Trophoblast cell (in vitro differentiated cells and primary cell): ENCODE measurements around the gene DTNB.
A peak's percentile ranks its signal among the peaks of the same experiment; 100 is the strongest.

ENCODE experiments used
- DNase-seq, 2 donors: peaks; one replicate each; pipeline ENCODE4 v3.0.0-alpha.2; 2016
- H2AFZ ChIP-seq: 2 replicates; pipeline ENCODE4 v1.6.1; 2013; ENCODE audit warnings: low read length, moderate library complexity, mild to moderate bottlenecking; ENCODE audit not compliant: insufficient read depth, poor library complexity
- H2AK5ac ChIP-seq: 2 replicates; pipeline ENCODE4 v1.6.1; 2013; ENCODE audit warnings: mild to moderate bottlenecking, low read length
- H2BK120ac ChIP-seq: 2 replicates; pipeline ENCODE4 v1.6.1; 2013; ENCODE audit warnings: low read length, mild to moderate bottlenecking, moderate library complexity; ENCODE audit not compliant: insufficient read depth, poor library complexity
- H2BK12ac ChIP-seq: 2 replicates; pipeline ENCODE4 v1.6.1; 2013; ENCODE audit warnings: mild to moderate bottlenecking, low read length, moderate library complexity
- H2BK5ac ChIP-seq: 2 replicates; pipeline ENCODE4 v1.6.1; 2013; ENCODE audit warnings: low read length, low read depth, moderate library complexity, mild to moderate bottlenecking; ENCODE audit not compliant: poor library complexity
- H3K14ac ChIP-seq: 2 replicates; pipeline ENCODE4 v1.6.1; 2013; ENCODE audit warnings: mild to moderate bottlenecking, low read length
- H3K18ac ChIP-seq: 2 replicates; pipeline ENCODE4 v1.6.1; 2013; ENCODE audit warnings: mild to moderate bottlenecking, low read length
- H3K23ac ChIP-seq: 2 replicates; pipeline ENCODE4 v1.6.1; 2013; ENCODE audit warnings: low read length
- H3K27ac ChIP-seq: 2 replicates; pipeline ENCODE4 v1.5.1; 2013; ENCODE audit warnings: low read depth, mild to moderate bottlenecking, inconsistent platforms, low read length, moderate library complexity
- H3K27me3 ChIP-seq: 2 replicates; pipeline ENCODE4 v1.6.1; 2013; ENCODE audit warnings: inconsistent platforms, mild to moderate bottlenecking, low read length, moderate library complexity; ENCODE audit not compliant: insufficient read depth
- H3K36me3 ChIP-seq, 2 experiments: 1 replicate in 1 of 2; 2 replicates in 1 of 2; pipeline ENCODE4 v1.6.1; 2013; ENCODE audit warnings: low read length in 2 of 2, mild to moderate bottlenecking in 2 of 2, moderate library complexity in 1 of 2; ENCODE audit not compliant: insufficient read depth in 2 of 2, control insufficient read depth in 1 of 2
- H3K4ac ChIP-seq: 2 replicates; pipeline ENCODE4 v1.6.1; 2013; ENCODE audit warnings: low read depth, mild to moderate bottlenecking, low read length, moderate library complexity
- H3K4me1 ChIP-seq, 2 experiments: 1 replicate in 1 of 2; 2 replicates in 1 of 2; pipeline ENCODE4 v1.6.1; 2013; ENCODE audit warnings: low read length in 2 of 2, mild to moderate bottlenecking in 2 of 2, moderate library complexity in 1 of 2; ENCODE audit not compliant: insufficient read depth in 2 of 2, control insufficient read depth in 1 of 2
- H3K4me2 ChIP-seq: 2 replicates; pipeline ENCODE4 v1.6.1; 2013; ENCODE audit warnings: inconsistent platforms, mild to moderate bottlenecking, low read length, moderate library complexity
- H3K4me3 ChIP-seq: 2 replicates; pipeline ENCODE4 v1.5.1; 2013; ENCODE audit warnings: mild to moderate bottlenecking, low read depth, low read length, inconsistent platforms
- H3K79me1 ChIP-seq: one replicate; pipeline ENCODE4 v1.6.1; 2013; ENCODE audit warnings: low read length
- H3K79me2 ChIP-seq: 2 replicates; pipeline ENCODE4 v1.6.1; 2013; ENCODE audit warnings: low read length, mild to moderate bottlenecking; ENCODE audit not compliant: control insufficient read depth, insufficient read depth, poor library complexity
- H3K9ac ChIP-seq: 2 replicates; pipeline ENCODE4 v1.6.1; 2013; ENCODE audit warnings: mild to moderate bottlenecking, low read length
- H3K9me3 ChIP-seq: 2 replicates; pipeline ENCODE4 v1.6.1; 2013; ENCODE audit warnings: low read depth, mild to moderate bottlenecking, control low read depth, inconsistent platforms, low read length; ENCODE audit not compliant: insufficient read depth
- H4K12ac ChIP-seq: 2 replicates; pipeline ENCODE4 v1.6.1; 2013; ENCODE audit warnings: low read depth, mild to moderate bottlenecking, low read length, moderate library complexity
- H4K8ac ChIP-seq: 2 replicates; pipeline ENCODE4 v1.6.1; 2013; ENCODE audit warnings: low read depth, mild to moderate bottlenecking, low read length, moderate library complexity
- H4K91ac ChIP-seq: one replicate; pipeline ENCODE4 v1.6.1; 2013; ENCODE audit warnings: low read depth, mild to moderate bottlenecking, low read length, moderate library complexity
- WGBS: extraction: QIAGEN DNeasy Blood & Tissue Kit; methylation state at CpG from one replicate; pipeline ENCODE4 v1.1.7; 2013; ENCODE audit warnings: missing lambda C conversion rate; ENCODE audit not compliant: insufficient read length, insufficient coverage; ENCODE audit errors: extremely low coverage; 5-methylcytosine and 5-hydroxymethylcytosine counted together

DTNB gene

DNA sequence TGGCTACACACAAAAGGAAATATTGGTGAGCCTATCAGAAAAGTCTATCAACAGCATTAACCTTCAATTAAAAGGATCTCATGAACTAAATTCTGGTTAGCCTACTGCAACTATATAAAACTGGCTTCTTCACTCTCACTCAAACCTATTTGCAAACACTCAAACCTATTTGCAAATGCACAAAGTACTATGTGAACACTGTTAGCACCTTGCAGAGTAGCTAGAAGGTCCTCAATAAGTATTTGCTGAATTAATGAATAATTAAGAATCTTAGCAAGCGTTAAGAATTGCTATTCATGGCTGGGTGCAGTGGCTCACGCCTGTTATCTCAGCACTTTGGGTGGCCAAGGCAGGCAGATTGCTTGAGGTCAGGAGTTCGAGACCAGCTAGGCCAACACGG lies 150.3 kb downstream of the DTNB start:
- no peak for DNase-seq
- Histone ChIP-seq H3K27me3 (no peaks in the 10 kb centered on the region), H2BK120ac (no peak overlapping the region), H3K23ac (no peak overlapping the region), H3K79me1 (no peaks in the 10 kb centered on the region), H2AFZ (no peak overlapping the region), H3K4me2 (no peak overlapping the region), H3K9ac (no peak overlapping the region), H3K27ac (no peak overlapping the region), H4K12ac (no peak overlapping the region), H3K4me3 (no peak overlapping the region), H2AK5ac (no peak overlapping the region), H3K4ac (no peak overlapping the region), H3K14ac (no peak overlapping the region), H3K18ac (no peak overlapping the region), H3K36me3 (no peaks in the 10 kb centered on the region), H2BK5ac (no peak overlapping the region), H3K4me1 (no peaks in the 10 kb centered on the region), H3K79me2 (no peaks in the 10 kb centered on the region), H3K9me3 (no peaks in the 10 kb centered on the region), H2BK12ac (no peak overlapping the region), H4K91ac (no peak overlapping the region), H4K8ac (no peak overlapping the region)
- WGBS: no CpG with 5 or more reads among the region's 4 CpGs

- peak; percentile 42 to 78 for DNase-seq
- Histone ChIP-seq H3K23ac (no peak overlapping the region), H3K9me3 (no peaks in the 10 kb centered on the region), H2BK120ac (no peak overlapping the region), H3K4ac (no peak overlapping the region), H3K9ac (no peak overlapping the region), H3K27ac (no peak overlapping the region), H3K79me1 (no peaks in the 10 kb centered on the region), H4K8ac (no peak overlapping the region), H3K4me3 (no peak overlapping the region), H2AFZ (no peak overlapping the region), H3K14ac (no peak overlapping the region), H2BK12ac (no peak overlapping the region), H3K4me1 (no peaks in the 10 kb centered on the region), H3K27me3 (no peaks in the 10 kb centered on the region), H2AK5ac (no peak overlapping the region), H3K4me2 (no peak overlapping the region), H4K91ac (no peak overlapping the region), H3K18ac (no peak overlapping the region), H2BK5ac (no peak overlapping the region), H3K79me2 (no peaks in the 10 kb centered on the region), H3K36me3 (no peaks in the 10 kb centered on the region), H4K12ac (no peak overlapping the region)
- WGBS: no CpG with 5 or more reads among the region's 10 CpGs
Measured at GRCh38 chr2:25521665-25522387, 151.6 kb downstream of the DTNB start.

DNA sequence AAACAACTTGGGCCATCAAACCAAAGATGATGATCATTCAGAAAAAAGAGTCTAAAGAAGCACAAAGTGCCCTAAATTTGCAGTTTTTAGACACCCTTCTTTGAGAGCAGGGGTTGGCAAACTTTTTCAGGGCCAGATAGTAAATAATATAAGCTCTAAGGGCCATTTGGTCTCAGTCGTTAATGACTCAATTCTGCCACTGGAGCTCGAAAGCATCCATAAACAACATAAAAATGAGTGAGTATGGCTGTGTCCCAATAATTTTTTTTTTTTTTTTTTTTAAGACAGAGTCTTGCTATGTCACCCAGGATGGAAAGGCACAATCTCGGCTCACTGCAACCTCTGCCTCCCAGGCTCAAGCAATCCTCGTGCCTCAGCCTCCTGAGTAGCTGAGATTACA lies 152.3 kb downstream of the DTNB start:
- Histone ChIP-seq H2BK12ac (no peak overlapping the region), H3K14ac (no peak overlapping the region), H3K36me3 (no peaks in the 10 kb centered on the region), H3K79me2 (no peaks in the 10 kb centered on the region), H2AK5ac (no peak overlapping the region), H3K4me1 (no peaks in the 10 kb centered on the region), H3K79me1 (no peaks in the 10 kb centered on the region), H3K27me3 (no peaks in the 10 kb centered on the region), H2BK5ac (no peak overlapping the region), H4K91ac (no peak overlapping the region), H3K4me3 (no peak overlapping the region), H3K9ac (no peak overlapping the region), H3K23ac (no peak overlapping the region), H2AFZ (no peak overlapping the region), H3K4me2 (no peak overlapping the region), H3K9me3 (no peaks in the 10 kb centered on the region), H3K4ac (no peak overlapping the region), H2BK120ac (no peak overlapping the region), H4K8ac (no peak overlapping the region), H3K18ac (no peak overlapping the region), H3K27ac (no peak overlapping the region), H4K12ac (no peak overlapping the region)
- no peak for DNase-seq
- WGBS: no CpG with 5 or more reads among the region's 4 CpGs

GRCh38 chr2:25517701-25518100 lies 155.7 kb downstream of the DTNB start:
- no peak overlapping the region for H3K27ac ChIP-seq
- H3K4me3 ChIP-seq: no peak overlapping the region
- H3K4ac ChIP-seq: no peak overlapping the region
- H2BK120ac ChIP-seq: no peak overlapping the region
- no peak overlapping the region for H4K91ac ChIP-seq
- H3K9ac ChIP-seq: no peak overlapping the region
- no peaks in the 10 kb centered on the region for H3K79me1 ChIP-seq
- no peak overlapping the region for H4K8ac ChIP-seq
- H3K18ac ChIP-seq: no peak overlapping the region
- no peak overlapping the region for H3K23ac ChIP-seq
- H3K4me2 ChIP-seq: no peak overlapping the region
- no peaks in the 10 kb centered on the region for H3K27me3 ChIP-seq
- no peak overlapping the region for H2AFZ ChIP-seq
- no CpG with 5 or more reads among the region's 4 CpGs for WGBS
- no peak overlapping the region for H2AK5ac ChIP-seq
- no peaks in the 10 kb centered on the region for H3K36me3 ChIP-seq
- no peaks in the 10 kb centered on the region for H3K79me2 ChIP-seq
- H3K14ac ChIP-seq: no peak overlapping the region
- H2BK12ac ChIP-seq: no peak overlapping the region
- DNase-seq: no peak
- H3K4me1 ChIP-seq: no peaks in the 10 kb centered on the region
- H4K12ac ChIP-seq: no peak overlapping the region
- H2BK5ac ChIP-seq: no peak overlapping the region
- H3K9me3 ChIP-seq: no peaks in the 10 kb centered on the region
